ENCODE data around the gene DNMBP. TPM values are rescaled to one million over a fixed set of nuclear protein-coding genes. Genes with fewer than 3 reads are reported as not detected.

DNMBP gene
- total and polyA plus RNA-seq, 2 experiments from 2014 or later = 13.9 to 18.2 TPM

DNA sequence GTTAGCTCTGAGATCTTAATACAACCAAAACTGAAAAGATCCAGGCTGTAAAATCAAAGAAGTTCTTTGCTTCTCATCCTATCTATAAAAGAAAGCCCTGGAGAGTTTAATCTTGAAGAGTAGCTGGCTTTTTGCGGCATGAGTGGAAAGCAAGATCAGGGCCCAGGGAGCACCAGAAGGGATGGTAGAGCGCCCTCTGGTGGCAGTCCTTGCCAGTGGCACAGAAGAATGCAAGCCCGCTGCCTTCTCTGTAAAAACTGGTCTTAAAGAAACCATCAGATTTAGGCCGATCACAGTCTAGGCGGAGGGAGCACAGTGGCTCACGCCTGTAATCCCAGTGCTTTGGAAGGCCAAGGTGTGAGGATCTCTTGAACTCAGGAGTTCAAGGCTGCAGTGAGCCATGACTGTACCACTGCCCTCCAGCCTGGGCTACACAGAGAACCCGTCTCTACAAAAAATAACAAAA, 36.3 kb upstream of the DNMBP start:
- Histone ChIP-seq H3K9me3 (ENCODE audit: low read depth) (no peaks in the 10 kb centered on the region), H3K27ac (no peak overlapping the region), H3K4me2 (peak overlapping the region; percentile 11), H3K79me2 (no peaks in the 10 kb centered on the region), H3K4me3 (no peak overlapping the region), H3K4me1 (ENCODE audit: insufficient read depth) (peaks cover 23% of the 10 kb centered on the region), H3K27me3 (no peaks in the 10 kb centered on the region), H3K9me2 (replicated peaks; ENCODE audit: insufficient read depth) (no peaks in the 10 kb centered on the region), H2AFZ (peak overlapping the region; percentile 1), H4K20me1 (ENCODE audit: insufficient read depth, poor library complexity, severe bottlenecking) (no peaks in the 10 kb centered on the region), H3K36me3 (replicated peaks; ENCODE audit: insufficient read depth, low read depth) (no peaks in the 10 kb centered on the region)
- WGBS (ENCODE audit: low lambda C conversion rate, missing lambda C conversion rate) = 21% methylated on average over 7 of the region's 7 CpGs
- peak; percentile 94 for DNase-seq (ENCODE audit: low spot score)
- TF ChIP-seq, protein P1, sequence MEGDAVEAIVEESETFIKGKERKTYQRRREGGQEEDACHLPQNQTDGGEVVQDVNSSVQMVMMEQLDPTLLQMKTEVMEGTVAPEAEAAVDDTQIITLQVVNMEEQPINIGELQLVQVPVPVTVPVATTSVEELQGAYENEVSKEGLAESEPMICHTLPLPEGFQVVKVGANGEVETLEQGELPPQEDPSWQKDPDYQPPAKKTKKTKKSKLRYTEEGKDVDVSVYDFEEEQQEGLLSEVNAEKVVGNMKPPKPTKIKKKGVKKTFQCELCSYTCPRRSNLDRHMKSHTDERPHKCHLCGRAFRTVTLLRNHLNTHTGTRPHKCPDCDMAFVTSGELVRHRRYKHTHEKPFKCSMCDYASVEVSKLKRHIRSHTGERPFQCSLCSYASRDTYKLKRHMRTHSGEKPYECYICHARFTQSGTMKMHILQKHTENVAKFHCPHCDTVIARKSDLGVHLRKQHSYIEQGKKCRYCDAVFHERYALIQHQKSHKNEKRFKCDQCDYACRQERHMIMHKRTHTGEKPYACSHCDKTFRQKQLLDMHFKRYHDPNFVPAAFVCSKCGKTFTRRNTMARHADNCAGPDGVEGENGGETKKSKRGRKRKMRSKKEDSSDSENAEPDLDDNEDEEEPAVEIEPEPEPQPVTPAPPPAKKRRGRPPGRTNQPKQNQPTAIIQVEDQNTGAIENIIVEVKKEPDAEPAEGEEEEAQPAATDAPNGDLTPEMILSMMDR (IDR thresholded peaks at IDR 0.05; ENCODE audit: poor library complexity) = peak; percentile 94
- no peak for TF ChIP-seq EZH2phosphoT487 (IDR thresholded peaks at IDR 0.05; ENCODE audit: low read depth, severe bottlenecking, unreplicated experiment)
- TF ChIP-seq EZH2 (IDR thresholded peaks at IDR 0.05; ENCODE audit: borderline replicate concordance) = no peak

DNA sequence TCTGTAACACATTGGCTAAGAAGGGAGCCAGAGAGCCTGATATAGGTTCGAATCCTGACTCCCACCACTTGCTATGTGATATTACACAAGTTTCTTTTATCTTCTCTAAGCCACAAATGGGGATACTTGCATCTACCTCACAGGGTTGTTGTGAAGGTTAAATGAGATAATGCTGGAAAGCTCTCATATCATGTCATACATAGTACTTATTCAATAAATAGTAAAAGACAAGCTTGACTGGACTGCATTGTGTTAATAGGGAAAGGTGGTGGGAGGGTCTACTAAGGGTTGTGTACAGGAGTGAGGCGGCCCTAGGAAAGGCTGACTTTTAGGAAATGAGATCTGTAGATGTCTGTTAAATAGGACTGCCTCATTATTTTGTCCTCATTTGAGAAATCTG, 35.8 kb upstream of the DNMBP start:
- Histone ChIP-seq H3K9me2 (replicated peaks; ENCODE audit: insufficient read depth) (no peaks in the 10 kb centered on the region), H2AFZ (peak overlapping the region; percentile 1), H3K4me1 (ENCODE audit: insufficient read depth) (peaks cover 23% of the 10 kb centered on the region), H3K27ac (no peak overlapping the region), H3K27me3 (no peaks in the 10 kb centered on the region), H3K79me2 (no peaks in the 10 kb centered on the region), H3K36me3 (replicated peaks; ENCODE audit: insufficient read depth, low read depth) (no peaks in the 10 kb centered on the region), H3K9me3 (ENCODE audit: low read depth) (no peaks in the 10 kb centered on the region), H3K4me3 (no peak overlapping the region), H4K20me1 (ENCODE audit: insufficient read depth, poor library complexity, severe bottlenecking) (no peaks in the 10 kb centered on the region), H3K4me2 (peak overlapping the region; percentile 11)
- no peak for DNase-seq (ENCODE audit: low spot score)
- TF ChIP-seq EZH2phosphoT487 (IDR thresholded peaks at IDR 0.05; ENCODE audit: low read depth, severe bottlenecking, unreplicated experiment) = no peak
- TF ChIP-seq EZH2 (IDR thresholded peaks at IDR 0.05; ENCODE audit: borderline replicate concordance) = no peak
- TF ChIP-seq, protein P1 (IDR thresholded peaks at IDR 0.05; ENCODE audit: poor library complexity) = no peak
- 67% methylated on average over 2 of the region's 2 CpGs for WGBS (ENCODE audit: low lambda C conversion rate, missing lambda C conversion rate)

- no peaks in the 10 kb centered on the region for H3K27me3 ChIP-seq
- DNase-seq (ENCODE audit: low spot score) = peak; percentile 10
- no peaks in the 10 kb centered on the region for H3K79me2 ChIP-seq
- TF ChIP-seq EZH2phosphoT487 (IDR thresholded peaks at IDR 0.05; ENCODE audit: low read depth, severe bottlenecking, unreplicated experiment) (no peak), EZH2 (IDR thresholded peaks at IDR 0.05; ENCODE audit: borderline replicate concordance) (no peak)
- TF ChIP-seq, protein P1 (IDR thresholded peaks at IDR 0.05; ENCODE audit: poor library complexity) = no peak
- 51% methylated on average over 3 of the region's 3 CpGs for WGBS (ENCODE audit: low lambda C conversion rate, missing lambda C conversion rate)
- H4K20me1 ChIP-seq (ENCODE audit: insufficient read depth, poor library complexity, severe bottlenecking) = no peaks in the 10 kb centered on the region
- no peak overlapping the region for H3K4me2 ChIP-seq
- no peaks in the 10 kb centered on the region for H3K9me3 ChIP-seq (ENCODE audit: low read depth)
- H2AFZ ChIP-seq = peak overlapping the region; percentile 29
- H3K27ac ChIP-seq = peak overlapping the region; percentile 55
- no peak overlapping the region for H3K4me3 ChIP-seq
- H3K4me1 ChIP-seq (ENCODE audit: insufficient read depth) = peaks cover 28% of the 10 kb centered on the region
- no peaks in the 10 kb centered on the region for H3K9me2 ChIP-seq (replicated peaks; ENCODE audit: insufficient read depth)
- H3K36me3 ChIP-seq (replicated peaks; ENCODE audit: insufficient read depth, low read depth) = no peaks in the 10 kb centered on the region
Measured at GRCh38 chr10:100043796-100044195, 34.0 kb upstream of the DNMBP start.

Measured in hepatocyte (in vitro differentiated cells).